Endothelial cell (in vitro differentiated cells): Measurements from ENCODE around the gene XRCC1. TPM values are rescaled to one million over a fixed set of nuclear protein-coding genes. Genes with fewer than 3 reads are reported as not detected.

Experiments used
- DNase-seq: peaks from one replicate; pipeline ENCODE4 v3.0.0; 2021; ENCODE audit warnings: low spot score
- H3K27ac Mint-ChIP-seq: one replicate; pipeline ENCODE4 v1.8.0; 2021; ENCODE audit warnings: mixed read lengths, inconsistent platforms; ENCODE audit not compliant: unreplicated experiment
- H3K27me3 Mint-ChIP-seq: one replicate; pipeline ENCODE4 v1.8.0; 2021; ENCODE audit warnings: mild to moderate bottlenecking, moderate library complexity, mixed read lengths, inconsistent platforms; ENCODE audit not compliant: unreplicated experiment
- H3K36me3 Mint-ChIP-seq: one replicate; pipeline ENCODE4 v1.8.0; 2021; ENCODE audit warnings: mild to moderate bottlenecking, low read depth, mixed read lengths, inconsistent platforms; ENCODE audit not compliant: unreplicated experiment
- H3K4me1 Mint-ChIP-seq: one replicate; pipeline ENCODE4 v1.8.0; 2021; ENCODE audit warnings: mild to moderate bottlenecking, mixed read lengths, inconsistent platforms; ENCODE audit not compliant: unreplicated experiment
- H3K4me3 Mint-ChIP-seq: one replicate; pipeline ENCODE4 v1.8.0; 2021; ENCODE audit warnings: mild to moderate bottlenecking, mixed read lengths, inconsistent platforms; ENCODE audit not compliant: unreplicated experiment
- H3K9me3 Mint-ChIP-seq: one replicate; pipeline ENCODE4 v1.8.0; 2021; ENCODE audit warnings: mixed read lengths, inconsistent platforms; ENCODE audit not compliant: unreplicated experiment
- CTCF ChIP-seq: fragments of 200-600 bp; sonication (generic); IDR thresholded peaks from one replicate; pipeline ENCODE4 v1.5.0; 2021; ENCODE audit warnings: antibody characterized with exemption; ENCODE audit not compliant: unreplicated experiment
- total RNA-seq: library from RNA; stranded (reverse); fragmentation: NEBNext Ultra II Directional; extraction: Animal tissue kit (Norgen Biotek cat#: 25700); gene quantifications from one replicate; pipeline ENCODE4 v1.2.1, GENCODE V29; 2021; ENCODE audit not compliant: unreplicated experiment

The XRCC1 gene
- total RNA-seq, 1 donor from 2014 or later = 45.1 TPM

GRCh38 chr19:43622070-43622469 is 46.7 kb upstream of the XRCC1 start:
- no peak for TF ChIP-seq CTCF
- Mint-ChIP-seq H3K4me1 (peaks cover 6% of the 10 kb centered on the region), H3K27me3 (peaks cover 10% of the 10 kb centered on the region), H3K27ac (no peak overlapping the region), H3K36me3 (peaks cover 12% of the 10 kb centered on the region), H3K4me3 (no peak overlapping the region), H3K9me3 (no peaks in the 10 kb centered on the region)
- no peak for DNase-seq

- Mint-ChIP-seq H3K4me1 (peaks cover 13% of the 10 kb centered on the region), H3K4me3 (peak overlapping the region; percentile 94), H3K9me3 (no peaks in the 10 kb centered on the region), H3K36me3 (peaks cover 12% of the 10 kb centered on the region), H3K27me3 (peaks cover 10% of the 10 kb centered on the region), H3K27ac (peak overlapping the region; percentile 89)
- TF ChIP-seq CTCF = no peak
- DNase-seq = no peak
Measured at GRCh38 chr19:43620061-43621001, 45.0 kb upstream of the XRCC1 start.

- Mint-ChIP-seq H3K4me3 (peak within 1 kb of the TSS; percentile 94), H3K27me3 (peaks cover 10% of the 10 kb centered on the region), H3K27ac (peak within 1 kb of the TSS; percentile 92), H3K36me3 (peaks cover 12% of the 10 kb centered on the region), H3K4me1 (peaks cover 13% of the 10 kb centered on the region), H3K9me3 (no peaks in the 10 kb centered on the region)
- TF ChIP-seq CTCF = no peak
- DNase-seq = peak; percentile 84
Measured at GRCh38 chr19:43619262-43620060, 44.1 kb upstream of the XRCC1 start, which contains the start of gene ZNF428. Gene ZNF428, minus strand, starts transcription at chr19:43619629. Its CDS starts 5,325 bp downstream, at chr19:43614304.

- no peak for TF ChIP-seq CTCF
- H3K27ac Mint-ChIP-seq = peak overlapping the region; percentile 92
- H3K9me3 Mint-ChIP-seq = no peaks in the 10 kb centered on the region
- H3K27me3 Mint-ChIP-seq = peaks cover 9% of the 10 kb centered on the region
- DNase-seq = peak; percentile 35
- H3K36me3 Mint-ChIP-seq = peaks cover 11% of the 10 kb centered on the region
- peak overlapping the region; percentile 94 for H3K4me3 Mint-ChIP-seq
- peaks cover 13% of the 10 kb centered on the region for H3K4me1 Mint-ChIP-seq
Measured at GRCh38 chr19:43618921-43619261, 43.6 kb upstream of the XRCC1 start.
